CD4-positive, alpha-beta T cell treated with Interleukin-1 beta for 1 hour (primary cell): ENCODE data around the gene MC4R.

Experiments used
- DNase-seq, 2 donors: peaks; one replicate each; pipeline ENCODE4 v3.0.0-alpha.2; 2020 to 2022

MC4R gene

GRCh38 chr18:60322591-60322990 lies 50.0 kb downstream of the MC4R start:
- DNase-seq, result no peak
